Measurements from ENCODE around the gene C2CD4B.

C2CD4B gene

GRCh38 chr15:62190274-62190673 is 25.2 kb upstream of the C2CD4B start:
- no peak overlapping the region for H4K91ac ChIP-seq (ENCODE audit: low read length)
- WGBS: 63% methylated on average over 2 of the region's 2 CpGs
- H2BK5ac ChIP-seq (ENCODE audit: low read depth, low read length, poor library complexity, severe bottlenecking): no peak overlapping the region
- no peak overlapping the region for H3K14ac ChIP-seq (ENCODE audit: low read length in 2 of 2)
- H3K79me1 ChIP-seq (replicated peaks; ENCODE audit: low read length, poor library complexity, severe bottlenecking): no peaks in the 10 kb centered on the region
- H3K18ac ChIP-seq (ENCODE audit: low read depth in 1 of 2, low read length in 2 of 2): no peak overlapping the region
- no peaks in the 10 kb centered on the region for H3K4me1 ChIP-seq (ENCODE audit: control insufficient read depth, insufficient read depth, low read depth, low read length)
- no peak for DNase-seq
- no peak overlapping the region for H2BK15ac ChIP-seq (ENCODE audit: low read depth, poor library complexity, severe bottlenecking)
- H3K27me3 ChIP-seq (ENCODE audit: control insufficient read depth in 1 of 2, insufficient read depth in 1 of 2, low read length in 2 of 2): peaks cover 7 to 43% of the 10 kb centered on the region in 2 experiments
- no peak overlapping the region for H3K4me3 ChIP-seq (ENCODE audit: insufficient read depth in 1 of 2, low read depth in 1 of 2, low read length in 2 of 2)
- H3K23ac ChIP-seq (ENCODE audit: low read length in 2 of 2): no peak overlapping the region
- no peak overlapping the region for H4K8ac ChIP-seq (ENCODE audit: low read length)
- H3K9ac ChIP-seq (ENCODE audit: low read length): no peak overlapping the region
- H3K4me2 ChIP-seq (ENCODE audit: low read length, poor library complexity, severe bottlenecking): no peak overlapping the region
- H2AFZ ChIP-seq (ENCODE audit: low read depth, low read length): no peak overlapping the region
- no peaks in the 10 kb centered on the region for H3K9me3 ChIP-seq (ENCODE audit: control insufficient read depth, low read length)
- H2AK5ac ChIP-seq (ENCODE audit: low read length, severe bottlenecking): no peak overlapping the region
- no peak overlapping the region for H2BK120ac ChIP-seq (ENCODE audit: low read depth, low read length)
- H3K27ac ChIP-seq (ENCODE audit: low read length, poor library complexity, severe bottlenecking): no peak overlapping the region
- no peak overlapping the region for H3K4ac ChIP-seq (ENCODE audit: low read depth in 1 of 2, low read length in 2 of 2)
- no peaks in the 10 kb centered on the region for H3K36me3 ChIP-seq (ENCODE audit: control insufficient read depth in 1 of 2, insufficient read depth in 2 of 2, low read depth in 1 of 2, low read length in 2 of 2)
- H2BK12ac ChIP-seq (ENCODE audit: low read length in 2 of 2): no peak overlapping the region

DNA sequence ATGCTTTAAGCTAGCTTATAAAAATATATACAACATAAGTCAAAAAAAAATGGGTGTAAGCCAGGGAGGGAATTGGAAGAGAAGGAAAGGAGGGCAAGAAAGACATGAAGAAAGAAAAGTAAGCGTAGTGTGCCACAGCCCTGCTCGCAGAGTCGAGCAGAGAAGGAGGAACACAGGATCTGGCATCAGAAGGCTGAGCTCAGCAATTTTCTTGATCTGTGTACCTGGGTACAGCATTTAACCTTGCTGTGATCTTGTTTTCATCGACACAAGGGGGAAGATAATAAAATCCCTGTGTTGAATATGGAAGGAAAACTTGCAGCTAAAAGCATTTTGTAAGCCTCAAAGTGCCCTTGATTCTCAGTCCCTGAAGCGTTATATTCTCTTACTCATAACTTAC is 23.7 kb upstream of the C2CD4B start:
- H3K14ac ChIP-seq (ENCODE audit: low read length in 2 of 2): no peak overlapping the region
- H3K4me3 ChIP-seq (ENCODE audit: insufficient read depth in 1 of 2, low read depth in 1 of 2, low read length in 2 of 2): no peak overlapping the region
- no peaks in the 10 kb centered on the region for H3K79me1 ChIP-seq (replicated peaks; ENCODE audit: low read length, poor library complexity, severe bottlenecking)
- no peak overlapping the region for H2BK12ac ChIP-seq (ENCODE audit: low read length in 2 of 2)
- H2AFZ ChIP-seq (ENCODE audit: low read depth, low read length): no peak overlapping the region
- H3K4me1 ChIP-seq (ENCODE audit: control insufficient read depth, insufficient read depth, low read depth, low read length): no peaks in the 10 kb centered on the region
- no peak overlapping the region for H2AK5ac ChIP-seq (ENCODE audit: low read length, severe bottlenecking)
- no peak overlapping the region for H3K9ac ChIP-seq (ENCODE audit: low read length)
- no peak overlapping the region for H2BK120ac ChIP-seq (ENCODE audit: low read depth, low read length)
- WGBS: 86% methylated on average over 5 of the region's 5 CpGs
- H4K8ac ChIP-seq (ENCODE audit: low read length): no peak overlapping the region
- H3K4ac ChIP-seq (ENCODE audit: low read depth in 1 of 2, low read length in 2 of 2): no peak overlapping the region
- H3K27me3 ChIP-seq (ENCODE audit: control insufficient read depth in 1 of 2, insufficient read depth in 1 of 2, low read length in 2 of 2): peaks cover 7 to 42% of the 10 kb centered on the region in 2 experiments
- no peak overlapping the region for H3K4me2 ChIP-seq (ENCODE audit: low read length, poor library complexity, severe bottlenecking)
- no peaks in the 10 kb centered on the region for H3K9me3 ChIP-seq (ENCODE audit: control insufficient read depth, low read length)
- no peaks in the 10 kb centered on the region for H3K36me3 ChIP-seq (ENCODE audit: control insufficient read depth in 1 of 2, insufficient read depth in 2 of 2, low read depth in 1 of 2, low read length in 2 of 2)
- DNase-seq: no peak
- no peak overlapping the region for H3K27ac ChIP-seq (ENCODE audit: low read length, poor library complexity, severe bottlenecking)
- H3K18ac ChIP-seq (ENCODE audit: low read depth in 1 of 2, low read length in 2 of 2): no peak overlapping the region
- H2BK15ac ChIP-seq (ENCODE audit: low read depth, poor library complexity, severe bottlenecking): no peak overlapping the region
- no peak overlapping the region for H2BK5ac ChIP-seq (ENCODE audit: low read depth, low read length, poor library complexity, severe bottlenecking)
- H4K91ac ChIP-seq (ENCODE audit: low read length): no peak overlapping the region
- no peak overlapping the region for H3K23ac ChIP-seq (ENCODE audit: low read length in 2 of 2)

DNA sequence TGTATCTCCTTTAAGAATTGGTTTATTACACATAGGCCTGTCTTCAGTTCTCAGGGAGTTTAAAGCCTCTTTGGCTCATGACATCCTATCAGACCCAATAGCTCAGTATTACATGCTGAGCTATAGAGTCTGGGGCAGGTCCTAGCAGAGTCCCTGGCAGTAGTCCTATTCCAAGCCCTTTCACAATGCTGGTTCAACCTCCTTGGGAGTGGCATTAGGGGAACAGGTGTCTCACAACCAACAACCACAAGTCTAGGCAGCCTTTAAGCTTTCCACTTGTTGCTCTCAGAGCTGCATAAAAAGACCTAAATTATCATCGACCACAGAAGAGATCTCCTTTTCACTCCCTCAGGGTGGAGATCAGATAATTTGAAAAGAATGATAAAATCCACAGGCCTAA is 22.8 kb upstream of the C2CD4B start:
- no peak overlapping the region for H3K4ac ChIP-seq (ENCODE audit: low read depth in 1 of 2, low read length in 2 of 2)
- no peaks in the 10 kb centered on the region for H3K36me3 ChIP-seq (ENCODE audit: control insufficient read depth in 1 of 2, insufficient read depth in 2 of 2, low read depth in 1 of 2, low read length in 2 of 2)
- no peak overlapping the region for H2BK5ac ChIP-seq (ENCODE audit: low read depth, low read length, poor library complexity, severe bottlenecking)
- no peak for DNase-seq
- H3K4me1 ChIP-seq (ENCODE audit: control insufficient read depth, insufficient read depth, low read depth, low read length): no peaks in the 10 kb centered on the region
- H3K14ac ChIP-seq (ENCODE audit: low read length in 2 of 2): no peak overlapping the region
- H3K18ac ChIP-seq (ENCODE audit: low read depth in 1 of 2, low read length in 2 of 2): no peak overlapping the region
- no peaks in the 10 kb centered on the region for H3K9me3 ChIP-seq (ENCODE audit: control insufficient read depth, low read length)
- peaks cover 7 to 38% of the 10 kb centered on the region in 2 experiments for H3K27me3 ChIP-seq (ENCODE audit: control insufficient read depth in 1 of 2, insufficient read depth in 1 of 2, low read length in 2 of 2)
- H3K23ac ChIP-seq (ENCODE audit: low read length in 2 of 2): no peak overlapping the region
- no peak overlapping the region for H3K4me2 ChIP-seq (ENCODE audit: low read length, poor library complexity, severe bottlenecking)
- no CpG with 5 or more reads among the region's 1 CpG for WGBS
- no peak overlapping the region for H3K9ac ChIP-seq (ENCODE audit: low read length)
- no peak overlapping the region for H3K4me3 ChIP-seq (ENCODE audit: insufficient read depth in 1 of 2, low read depth in 1 of 2, low read length in 2 of 2)
- H2AFZ ChIP-seq (ENCODE audit: low read depth, low read length): no peak overlapping the region
- H2BK120ac ChIP-seq (ENCODE audit: low read depth, low read length): no peak overlapping the region
- H3K79me1 ChIP-seq (replicated peaks; ENCODE audit: low read length, poor library complexity, severe bottlenecking): no peaks in the 10 kb centered on the region
- no peak overlapping the region for H3K27ac ChIP-seq (ENCODE audit: low read length, poor library complexity, severe bottlenecking)
- H2BK12ac ChIP-seq (ENCODE audit: low read length in 2 of 2): no peak overlapping the region
- no peak overlapping the region for H2BK15ac ChIP-seq (ENCODE audit: low read depth, poor library complexity, severe bottlenecking)
- H4K8ac ChIP-seq (ENCODE audit: low read length): no peak overlapping the region
- no peak overlapping the region for H4K91ac ChIP-seq (ENCODE audit: low read length)
- no peak overlapping the region for H2AK5ac ChIP-seq (ENCODE audit: low read length, severe bottlenecking)

- H3K27ac ChIP-seq (ENCODE audit: low read length, poor library complexity, severe bottlenecking): no peak overlapping the region
These were observed 22.3 kb upstream of the C2CD4B start for GRCh38 chr15:62187425-62187824.

More at GRCh38 chr15:62187425-62187824, 22.3 kb upstream of the C2CD4B start:
- WGBS: 84% methylated on average over 5 of the region's 5 CpGs
- Histone ChIP-seq H3K4me2 (ENCODE audit: low read length, poor library complexity, severe bottlenecking) (no peak overlapping the region), H3K23ac (ENCODE audit: low read length in 2 of 2) (no peak overlapping the region), H2BK120ac (ENCODE audit: low read depth, low read length) (no peak overlapping the region), H3K4ac (ENCODE audit: low read depth in 1 of 2, low read length in 2 of 2) (no peak overlapping the region), H2BK12ac (ENCODE audit: low read length in 2 of 2) (no peak overlapping the region), H4K8ac (ENCODE audit: low read length) (no peak overlapping the region), H3K18ac (ENCODE audit: low read depth in 1 of 2, low read length in 2 of 2) (no peak overlapping the region), H3K27me3 (ENCODE audit: control insufficient read depth in 1 of 2, insufficient read depth in 1 of 2, low read length in 2 of 2) (peaks cover 7 to 35% of the 10 kb centered on the region in 2 experiments), H3K9ac (ENCODE audit: low read length) (no peak overlapping the region), H2AFZ (ENCODE audit: low read depth, low read length) (no peak overlapping the region), H3K4me3 (ENCODE audit: insufficient read depth in 1 of 2, low read depth in 1 of 2, low read length in 2 of 2) (no peak overlapping the region), H3K4me1 (ENCODE audit: control insufficient read depth, insufficient read depth, low read depth, low read length) (no peaks in the 10 kb centered on the region), H3K14ac (ENCODE audit: low read length in 2 of 2) (no peak overlapping the region), H3K79me1 (replicated peaks; ENCODE audit: low read length, poor library complexity, severe bottlenecking) (no peaks in the 10 kb centered on the region), H2BK5ac (ENCODE audit: low read depth, low read length, poor library complexity, severe bottlenecking) (no peak overlapping the region), H3K9me3 (ENCODE audit: control insufficient read depth, low read length) (no peaks in the 10 kb centered on the region), H3K36me3 (ENCODE audit: control insufficient read depth in 1 of 2, insufficient read depth in 2 of 2, low read depth in 1 of 2, low read length in 2 of 2) (no peaks in the 10 kb centered on the region), H2BK15ac (ENCODE audit: low read depth, poor library complexity, severe bottlenecking) (no peak overlapping the region), H2AK5ac (ENCODE audit: low read length, severe bottlenecking) (no peak overlapping the region), H4K91ac (ENCODE audit: low read length) (no peak overlapping the region)
- no peak for DNase-seq

Measured in mesenchymal stem cell (in vitro differentiated cells and primary cell).